Nephron progenitor cell (in vitro differentiated cells): Measurements from ENCODE around the gene FSD2.
A peak's percentile ranks its signal among the peaks of the same experiment; 100 is the strongest.

Experiments
- DNase-seq: peaks from one replicate; pipeline ENCODE4 v3.0.0; 2021
- H3K27ac Mint-ChIP-seq: 2 replicates; pipeline ENCODE4 v1.8.0; 2021; ENCODE audit warnings: mild to moderate bottlenecking, moderate library complexity, mixed read lengths
- H3K27me3 Mint-ChIP-seq: 2 replicates; pipeline ENCODE4 v1.8.0; 2021; ENCODE audit warnings: mild to moderate bottlenecking, low read depth, mixed read lengths; ENCODE audit not compliant: poor library complexity
- H3K36me3 Mint-ChIP-seq: 2 replicates; pipeline ENCODE4 v1.8.0; 2021; ENCODE audit warnings: low read depth, mixed read lengths
- H3K4me1 Mint-ChIP-seq: 2 replicates; pipeline ENCODE4 v1.8.0; 2021; ENCODE audit warnings: mixed read lengths
- H3K4me3 Mint-ChIP-seq: 2 replicates; pipeline ENCODE4 v1.8.0; 2021; ENCODE audit warnings: mild to moderate bottlenecking, moderate library complexity, mixed read lengths
- H3K9me3 Mint-ChIP-seq: 2 replicates; pipeline ENCODE4 v1.8.0; 2021; ENCODE audit warnings: mild to moderate bottlenecking, moderate library complexity, mixed read lengths
- CTCF ChIP-seq: fragments of 200-600 bp; sonication (generic); IDR thresholded peaks from 2 replicates; pipeline ENCODE4 v1.5.0; 2021; ENCODE audit warnings: antibody characterized with exemption

Gene FSD2

GRCh38 chr15:82763361-82764116 lies 42.3 kb downstream of the FSD2 start:
- H3K4me3 Mint-ChIP-seq, result no peak overlapping the region
- H3K36me3 Mint-ChIP-seq, result peaks cover 11% of the 10 kb centered on the region
- H3K9me3 Mint-ChIP-seq, result no peaks in the 10 kb centered on the region
- H3K4me1 Mint-ChIP-seq, result peaks cover 6% of the 10 kb centered on the region
- peak overlapping the region; percentile 38 for H3K27ac Mint-ChIP-seq
- no peak for TF ChIP-seq CTCF
- DNase-seq, result no peak
- peaks cover 5% of the 10 kb centered on the region for H3K27me3 Mint-ChIP-seq

DNA sequence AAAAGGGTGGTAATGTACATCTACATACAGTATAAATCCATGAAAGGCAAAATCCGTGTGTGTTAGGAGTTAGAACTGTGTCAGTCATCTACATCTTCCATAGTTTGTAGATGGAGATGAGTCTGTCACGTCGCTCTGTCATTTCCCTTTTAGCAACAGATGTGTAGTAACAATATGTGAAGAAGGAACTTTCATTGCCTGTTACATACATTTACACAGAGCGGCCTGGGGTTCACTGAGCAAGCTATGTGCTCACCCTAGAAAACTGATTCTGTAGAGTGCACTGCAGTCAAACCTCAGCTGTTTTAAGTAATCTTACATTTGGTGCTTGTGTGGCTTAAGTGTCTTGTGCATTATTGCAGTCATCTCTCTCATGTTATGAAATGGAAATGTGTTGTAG lies 54.6 kb downstream of the FSD2 start:
- Mint-ChIP-seq H3K4me3 (peak overlapping the region; percentile 96), H3K27ac (peak overlapping the region; percentile 96), H3K9me3 (no peaks in the 10 kb centered on the region), H3K27me3 (peaks cover 7% of the 10 kb centered on the region), H3K4me1 (peaks cover 32% of the 10 kb centered on the region), H3K36me3 (peaks cover 40% of the 10 kb centered on the region)
- DNase-seq, result no peak
- TF ChIP-seq CTCF, result no peak

DNA sequence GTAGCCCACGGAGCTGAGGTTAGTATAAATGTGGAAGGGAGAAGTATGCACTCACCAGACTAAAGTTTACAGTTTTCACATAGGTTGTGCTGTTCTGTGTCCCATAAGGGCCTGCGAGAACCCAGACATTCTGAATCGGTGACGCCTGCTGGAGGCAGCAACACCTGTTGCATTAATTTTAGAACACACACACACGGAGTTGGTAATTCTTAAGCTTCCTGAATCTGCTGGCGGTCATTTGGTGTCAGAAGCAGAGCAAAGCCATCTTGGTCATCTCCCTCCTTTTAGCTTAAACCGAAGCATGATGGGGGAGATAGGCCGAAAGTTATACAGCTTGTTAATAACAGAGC lies 55.1 kb downstream of the FSD2 start:
- Mint-ChIP-seq H3K27me3 (peaks cover 7% of the 10 kb centered on the region), H3K4me1 (peaks cover 32% of the 10 kb centered on the region), H3K36me3 (peaks cover 35% of the 10 kb centered on the region), H3K27ac (peak overlapping the region; percentile 96), H3K4me3 (peak overlapping the region; percentile 96), H3K9me3 (no peaks in the 10 kb centered on the region)
- no peak for TF ChIP-seq CTCF
- no peak for DNase-seq

DNA sequence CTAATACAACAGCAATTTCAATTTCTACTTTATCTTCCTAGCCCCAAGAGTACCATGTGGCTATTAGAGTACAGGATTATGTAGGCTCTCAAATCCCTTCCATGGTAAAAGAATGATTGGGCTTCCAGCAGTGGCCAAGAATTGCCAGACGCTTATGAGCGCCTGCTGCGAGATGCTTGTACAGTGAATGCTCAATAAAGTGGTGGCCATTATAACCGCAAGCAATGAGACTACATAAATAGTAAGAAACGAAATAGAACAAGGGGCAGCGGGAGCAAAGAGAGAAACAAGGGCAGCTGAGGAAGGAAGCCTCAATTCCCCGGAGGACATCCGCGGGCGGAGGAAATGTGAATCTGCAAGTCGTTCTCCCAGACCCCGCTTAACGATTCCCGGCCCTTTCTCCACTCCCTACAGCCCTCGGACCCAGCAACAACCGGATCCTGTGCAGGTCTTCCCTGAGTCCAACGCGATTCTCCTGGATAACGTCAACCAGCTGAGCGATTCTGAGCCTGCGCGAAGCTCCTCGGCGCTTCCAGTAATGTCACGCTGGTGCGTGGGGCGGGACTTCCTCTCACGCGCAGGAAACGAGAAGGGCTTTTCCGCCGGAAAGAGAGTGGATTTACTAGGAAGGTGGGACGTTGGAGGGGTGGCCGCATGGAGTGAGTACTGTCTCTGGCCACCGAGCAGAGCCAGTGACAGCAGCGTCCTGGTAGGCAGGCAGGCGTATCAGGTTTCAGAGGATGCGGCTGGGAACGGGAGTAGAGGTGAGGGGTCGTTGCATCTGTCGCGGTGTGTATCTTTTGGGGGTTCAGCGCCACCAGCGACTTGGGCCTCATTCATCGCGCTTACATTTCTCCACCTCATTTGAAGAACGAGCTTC lies 55.7 kb downstream of the FSD2 start:
- peaks cover 30% of the 10 kb centered on the region for H3K36me3 Mint-ChIP-seq
- DNase-seq, result peak; percentile 90
- H3K9me3 Mint-ChIP-seq, result no peaks in the 10 kb centered on the region
- H3K4me3 Mint-ChIP-seq, result peak overlapping the region; percentile 96
- peaks cover 32% of the 10 kb centered on the region for H3K4me1 Mint-ChIP-seq
- peaks cover 7% of the 10 kb centered on the region for H3K27me3 Mint-ChIP-seq
- no peak for TF ChIP-seq CTCF
- H3K27ac Mint-ChIP-seq, result peak overlapping the region; percentile 96

- no peak overlapping the region for H3K27ac Mint-ChIP-seq
- no peaks in the 10 kb centered on the region for H3K9me3 Mint-ChIP-seq
- no peak for DNase-seq
- H3K36me3 Mint-ChIP-seq, result peaks cover 14% of the 10 kb centered on the region
- H3K27me3 Mint-ChIP-seq, result peaks cover 7% of the 10 kb centered on the region
- no peak for TF ChIP-seq CTCF
- H3K4me1 Mint-ChIP-seq, result peaks cover 32% of the 10 kb centered on the region
- peak overlapping the region; percentile 56 for H3K4me3 Mint-ChIP-seq
These were observed 57.6 kb downstream of the FSD2 start for GRCh38 chr15:82748315-82748714.
